C4-2B (cell line): ENCODE data around the gene FOXP1.

ENCODE experiments used
- H3K27ac ChIP-seq: fragments of 450-650 bp; 2 replicates; pipeline ENCODE4 v1.5.1; 2017
- CTCF ChIP-seq: fragments of 450-650 bp; conservative IDR thresholded peaks from 2 replicates; pipeline ENCODE4 v1.5.1; 2017; ENCODE audit warnings: mild to moderate bottlenecking
- ZFX ChIP-seq: fragments of 450-650 bp; IDR thresholded peaks from 2 replicates; pipeline ENCODE4 v1.6.1; 2017

FOXP1 gene

GRCh38 chr3:71252466-71252865 is 331.1 kb downstream of the FOXP1 start:
- no peak overlapping the region for H3K27ac ChIP-seq

GRCh38 chr3:71251156-71251775 is 332.3 kb downstream of the FOXP1 start:
- no peak overlapping the region for H3K27ac ChIP-seq
- TF ChIP-seq CTCF = no peak
- TF ChIP-seq ZFX = no peak

More at GRCh38 chr3:71252466-71252865, 331.1 kb downstream of the FOXP1 start:
- TF ChIP-seq CTCF = no peak
- no peak for TF ChIP-seq ZFX

GRCh38 chr3:71250026-71250425 is 333.5 kb downstream of the FOXP1 start:
- no peak for TF ChIP-seq ZFX
- no peak for TF ChIP-seq CTCF
- no peak overlapping the region for H3K27ac ChIP-seq

GRCh38 chr3:71247958-71248335 is 335.6 kb downstream of the FOXP1 start:
- no peak for TF ChIP-seq ZFX
- no peak for TF ChIP-seq CTCF

GRCh38 chr3:71247221-71247957 is 336.1 kb downstream of the FOXP1 start:
- TF ChIP-seq CTCF = no peak
- TF ChIP-seq ZFX = no peak
- H3K27ac ChIP-seq = no peak overlapping the region

More at GRCh38 chr3:71247958-71248335, 335.6 kb downstream of the FOXP1 start:
- no peak overlapping the region for H3K27ac ChIP-seq

- H3K27ac ChIP-seq = no peak overlapping the region
These were observed 337.3 kb downstream of the FOXP1 start for GRCh38 chr3:71245971-71246880.

More at GRCh38 chr3:71245971-71246880, 337.3 kb downstream of the FOXP1 start:
- no peak for TF ChIP-seq CTCF
- TF ChIP-seq ZFX = no peak
